NCI-H1436 treated with DMSO at 0.1 percent for 48 hours (cell line): Measurements from ENCODE around the gene CFHR3.
"Not testable (repeated sequence)": the region's sequence is repeated elsewhere in the genome, so short reads cannot be mapped to it uniquely, and the experiment has no call there.

Experiments used
- DNase-seq: peaks from one replicate; lab custom pipeline; 2025; lab: John Stamatoyannopoulos, UW

Gene CFHR3

GRCh38 chr1:196774603-196775002, at the start of gene CFHR3:
Gene CFHR3 (plus strand): TSS chr1:196774840. CDS start chr1:196774887, 47 bp downstream.
- DNase-seq: no peak

- no peak for DNase-seq
Measured at GRCh38 chr1:196732526-196732925, 42.1 kb upstream of the CFHR3 start.

GRCh38 chr1:196733091-196733970, 41.3 kb upstream of the CFHR3 start:
- no peak for DNase-seq

- no peak for DNase-seq
Measured at GRCh38 chr1:196734006-196734405, 40.6 kb upstream of the CFHR3 start.

- no peak for DNase-seq
Measured at GRCh38 chr1:196734460-196734859, 40.2 kb upstream of the CFHR3 start.

- DNase-seq: no peak
Measured at GRCh38 chr1:196738730-196739129, 35.9 kb upstream of the CFHR3 start.

- peak; percentile 12 for DNase-seq
Measured at GRCh38 chr1:196743244-196743643, 31.4 kb upstream of the CFHR3 start.

- DNase-seq: not testable (repeated sequence)
Measured at GRCh38 chr1:196765019-196765740, 9.5 kb upstream of the CFHR3 start.

- DNase-seq: not testable (repeated sequence)
Measured at GRCh38 chr1:196769823-196770222, 4.8 kb upstream of the CFHR3 start.

- no peak for DNase-seq
Measured at GRCh38 chr1:196773713-196774112, 927 bp upstream of the CFHR3 start.

GRCh38 chr1:196774175-196774574, 465 bp upstream of the CFHR3 start:
- no peak for DNase-seq

- DNase-seq: no peak
Measured at GRCh38 chr1:196777603-196778002, 3.0 kb downstream of the CFHR3 start.

GRCh38 chr1:196779093-196779492, 4.5 kb downstream of the CFHR3 start:
- no peak for DNase-seq

GRCh38 chr1:196791252-196791651, 16.6 kb downstream of the CFHR3 start:
- DNase-seq: not testable (repeated sequence)

GRCh38 chr1:196794103-196794502, 19.5 kb downstream of the CFHR3 start:
- DNase-seq: peak; percentile 85

- DNase-seq: no peak
Measured at GRCh38 chr1:196797891-196798290, 23.3 kb downstream of the CFHR3 start.

- not testable (repeated sequence) for DNase-seq
Measured at GRCh38 chr1:196801920-196802319, 27.3 kb downstream of the CFHR3 start.

GRCh38 chr1:196808529-196809235, 34.0 kb downstream of the CFHR3 start:
- no peak for DNase-seq

GRCh38 chr1:196817442-196817841, 42.8 kb downstream of the CFHR3 start:
- not testable (repeated sequence) for DNase-seq

GRCh38 chr1:196819531-196819930, 44.9 kb downstream of the CFHR3 start, which contains the start of gene CFHR1:
Gene CFHR1 (plus strand): TSS chr1:196819731. CDS start chr1:196819845, 114 bp downstream.
- not testable (repeated sequence) for DNase-seq

GRCh38 chr1:196827860-196828259, 53.2 kb downstream of the CFHR3 start:
- DNase-seq: not testable (repeated sequence)
